Globus pallidus (tissue), 1 donor: ENCODE data around the gene PRDX2.

Source experiments
- DNase-seq: peaks from one replicate; pipeline ENCODE4 v3.0.0-alpha.2; 2015; ENCODE audit warnings: low spot score

PRDX2 gene

DNA sequence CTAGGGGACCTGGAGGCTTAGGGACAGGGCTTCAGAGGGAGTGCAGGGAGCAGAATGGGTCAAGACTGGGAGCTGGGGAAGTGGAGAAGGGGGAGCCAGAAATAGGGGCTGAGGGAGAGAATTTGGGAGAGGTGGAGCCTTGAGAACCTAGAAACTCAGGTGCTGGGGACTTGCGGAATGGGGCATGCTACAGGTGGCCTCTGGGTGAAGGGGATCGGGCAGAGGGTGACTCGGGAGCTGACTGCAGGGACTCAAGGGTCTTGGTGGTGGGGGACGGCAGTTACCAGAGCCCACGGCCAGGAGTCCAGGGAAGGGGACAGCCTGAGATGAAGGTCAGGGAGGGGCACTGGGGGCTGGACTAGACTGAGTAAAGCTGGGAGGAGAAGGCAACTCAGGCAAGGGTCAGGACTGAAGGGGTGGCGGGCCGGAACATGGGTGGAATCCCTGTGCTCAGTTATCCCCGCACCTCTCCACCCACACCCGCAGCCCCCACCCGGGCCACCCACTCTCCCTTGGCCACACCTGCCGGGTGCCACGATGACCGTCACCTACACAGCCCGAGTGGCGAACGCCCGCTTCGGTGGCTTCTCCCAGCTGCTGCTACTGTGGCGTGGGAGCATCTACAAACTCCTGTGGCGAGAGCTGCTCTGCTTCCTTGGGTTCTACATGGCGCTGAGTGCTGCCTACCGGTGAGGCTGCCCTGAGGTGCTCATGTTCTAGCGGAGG is 49.4 kb downstream of the PRDX2 start:
- no peak for DNase-seq

- no peak for DNase-seq
Observed at GRCh38 chr19:12751635-12752034, 50.0 kb downstream of the PRDX2 start, which contains the start of gene BEST2. BEST2 (plus strand) TSS chr19:12751791; CDS start chr19:12752593, 802 bp downstream.

- no peak for DNase-seq
Observed at GRCh38 chr19:12750851-12751250, 50.7 kb downstream of the PRDX2 start.

DNA sequence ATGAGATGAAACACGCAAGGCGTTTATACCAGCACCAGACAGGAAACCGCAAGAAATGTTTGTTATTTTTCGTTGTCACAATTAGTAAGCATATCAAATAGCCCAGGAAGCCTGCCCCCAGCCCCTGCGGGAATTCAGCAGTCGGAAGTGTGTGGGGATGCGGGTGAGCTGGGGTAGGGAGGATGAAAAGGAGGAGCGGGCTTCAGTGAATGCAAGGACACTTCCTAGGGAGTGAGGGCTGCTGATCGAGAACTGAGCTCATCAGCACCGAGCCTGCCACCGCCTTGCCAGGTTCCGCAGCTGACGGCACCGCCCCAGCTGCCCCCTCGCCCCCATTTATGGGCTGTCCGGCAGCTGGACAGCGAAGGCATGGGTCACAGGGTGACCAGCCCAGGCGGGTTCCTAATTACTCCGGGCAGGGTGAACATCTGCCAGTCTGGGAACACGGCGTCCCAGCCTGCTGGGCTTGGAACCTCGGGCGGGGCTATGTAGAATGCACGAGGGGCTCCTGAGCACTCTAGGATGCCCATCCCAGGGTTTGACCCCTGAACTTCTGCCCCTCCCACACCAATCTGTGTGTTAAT is 51.6 kb downstream of the PRDX2 start:
- DNase-seq, result no peak

GRCh38 chr19:12748489-12748888 is 53.1 kb downstream of the PRDX2 start:
- DNase-seq, result no peak
